Activated CD4-positive, alpha-beta T cell treated with anti-CD3 and anti-CD28 coated beads, Interleukin-2, amount 50 U/mL, for 1 hour (primary cell): ENCODE data around the gene RHBDL2.
"Not testable (repeated sequence)": the region's sequence is repeated elsewhere in the genome, so short reads cannot be mapped to it uniquely, and the experiment has no call there.

Experiments used
- DNase-seq: peaks from one replicate; pipeline ENCODE4 v3.0.0-alpha.2; 2020

RHBDL2 gene

GRCh38 chr1:38873027-38873969, 68.3 kb downstream of the RHBDL2 start, which contains the start of gene MYCBP:
Gene MYCBP, minus strand, starts transcription at chr1:38873348. Its CDS starts 43 bp downstream, at chr1:38873305.
- DNase-seq: peak; percentile 95

GRCh38 chr1:38872401-38873026, 69.1 kb downstream of the RHBDL2 start:
- DNase-seq: peak; percentile 15

GRCh38 chr1:38870996-38871395, 70.6 kb downstream of the RHBDL2 start:
- no peak for DNase-seq

- DNase-seq: no peak
Measured at GRCh38 chr1:38867208-38867607, 74.4 kb downstream of the RHBDL2 start.

GRCh38 chr1:38865112-38865715, 76.4 kb downstream of the RHBDL2 start:
- no peak for DNase-seq

- no peak for DNase-seq
Measured at GRCh38 chr1:38860454-38860795, 81.2 kb downstream of the RHBDL2 start.

GRCh38 chr1:38859561-38860453, 81.8 kb downstream of the RHBDL2 start, which contains the start of gene RRAGC:
Gene RRAGC, minus strand, starts transcription at chr1:38859772. Its CDS starts 126 bp downstream, at chr1:38859646.
- DNase-seq: peak; percentile 98

- peak; percentile 28 for DNase-seq
Measured at GRCh38 chr1:38858833-38859560, 82.6 kb downstream of the RHBDL2 start.

GRCh38 chr1:38852780-38853179, 88.8 kb downstream of the RHBDL2 start:
- no peak for DNase-seq

- no peak for DNase-seq
Measured at GRCh38 chr1:38848071-38848470, 93.6 kb downstream of the RHBDL2 start.

- no peak for DNase-seq
Measured at GRCh38 chr1:38846210-38846609, 95.4 kb downstream of the RHBDL2 start.

GRCh38 chr1:38845088-38845487, 96.5 kb downstream of the RHBDL2 start:
- not testable (repeated sequence) for DNase-seq

- DNase-seq: no peak
Measured at GRCh38 chr1:38840281-38840680, 101.3 kb downstream of the RHBDL2 start.

GRCh38 chr1:38839363-38839762, 102.3 kb downstream of the RHBDL2 start:
- DNase-seq: no peak

GRCh38 chr1:38836316-38836715, 105.3 kb downstream of the RHBDL2 start:
- DNase-seq: not testable (repeated sequence)
